Activated T-cell treated with anti-CD3 and anti-CD28 coated beads, Interleukin-2, amount 50 U/mL, for 48 hours (primary cell): ENCODE data around the gene MAPK12.

Experiments used
- DNase-seq, 2 experiments: peaks; one replicate each; pipeline ENCODE4 v3.0.0-alpha.2; 2020

Gene MAPK12

GRCh38 chr22:50299785-50300619, 38.5 kb upstream of the MAPK12 start:
- DNase-seq, result no peak

- DNase-seq, result no peak
Observed at GRCh38 chr22:50298937-50299784, 37.7 kb upstream of the MAPK12 start.

DNA sequence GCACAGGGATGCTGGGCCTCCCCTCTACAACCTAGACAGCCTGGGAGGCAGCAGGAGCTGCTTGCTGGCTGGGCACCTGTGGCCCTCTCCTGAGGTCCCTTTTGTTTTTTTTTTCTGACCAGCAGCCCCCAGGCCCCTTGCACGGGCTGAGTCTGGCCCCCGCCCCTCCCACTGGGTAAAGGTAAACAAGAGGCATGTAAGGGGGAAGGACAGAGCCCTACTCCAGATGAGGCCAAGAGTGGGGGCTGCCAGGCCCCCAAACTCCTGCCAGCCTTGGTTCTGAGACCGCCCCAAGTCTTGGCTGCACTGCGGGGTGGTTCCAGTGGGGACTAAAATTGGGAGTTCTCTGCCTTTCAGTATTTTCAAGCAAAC, 36.8 kb upstream of the MAPK12 start:
- no peak for DNase-seq

GRCh38 chr22:50297510-50298265, 36.2 kb upstream of the MAPK12 start:
- no peak for DNase-seq

DNA sequence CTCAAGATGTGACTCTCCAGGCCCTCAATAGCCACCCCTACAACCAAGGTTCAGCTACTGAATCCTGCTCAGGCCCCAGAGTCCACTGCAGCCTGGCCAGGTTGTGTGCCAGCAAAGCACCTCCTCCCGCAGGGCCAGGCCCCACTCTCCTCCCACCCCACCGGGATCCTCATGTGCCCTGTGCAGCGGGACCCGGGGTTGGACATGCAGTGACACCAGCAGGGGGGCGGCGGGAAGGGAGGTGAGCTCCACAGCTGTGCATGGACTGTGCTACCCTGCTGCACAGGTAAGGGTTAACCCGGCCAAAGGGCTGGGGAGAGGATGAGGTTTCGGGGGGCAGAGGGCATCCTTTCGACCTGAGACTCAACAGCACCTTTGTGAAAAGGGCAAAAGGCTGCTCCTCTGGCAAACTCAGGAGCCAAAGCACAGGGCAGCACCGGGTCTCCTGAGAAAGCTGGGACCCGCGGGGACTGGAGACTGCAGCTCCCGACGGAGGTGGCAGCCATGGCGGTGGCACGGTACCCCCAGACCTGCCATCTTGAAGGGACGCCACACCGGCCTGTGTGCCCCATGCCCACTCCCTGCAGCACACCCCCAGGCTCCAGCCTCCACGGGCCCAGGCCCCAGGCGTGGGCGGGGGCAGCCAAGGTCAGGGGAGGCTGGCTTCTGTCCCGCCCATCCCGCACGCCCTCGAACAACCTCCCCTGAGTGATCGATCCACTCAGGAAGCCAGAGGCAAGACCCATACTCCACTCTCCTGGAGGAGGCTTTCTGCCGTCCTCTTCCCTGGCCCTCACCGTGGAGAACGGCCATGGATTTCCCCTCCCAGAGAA, 35.4 kb upstream of the MAPK12 start:
- DNase-seq, result no peak

GRCh38 chr22:50294319-50294656, 32.8 kb upstream of the MAPK12 start:
- no peak for DNase-seq

- no peak for DNase-seq
Observed at GRCh38 chr22:50293441-50294318, 32.2 kb upstream of the MAPK12 start.

- DNase-seq, result no peak
Observed at GRCh38 chr22:50292643-50293440, 31.4 kb upstream of the MAPK12 start.

GRCh38 chr22:50289942-50290630, 28.6 kb upstream of the MAPK12 start:
- DNase-seq, result no peak

GRCh38 chr22:50289151-50289941, 27.9 kb upstream of the MAPK12 start:
- DNase-seq, result no peak

DNA sequence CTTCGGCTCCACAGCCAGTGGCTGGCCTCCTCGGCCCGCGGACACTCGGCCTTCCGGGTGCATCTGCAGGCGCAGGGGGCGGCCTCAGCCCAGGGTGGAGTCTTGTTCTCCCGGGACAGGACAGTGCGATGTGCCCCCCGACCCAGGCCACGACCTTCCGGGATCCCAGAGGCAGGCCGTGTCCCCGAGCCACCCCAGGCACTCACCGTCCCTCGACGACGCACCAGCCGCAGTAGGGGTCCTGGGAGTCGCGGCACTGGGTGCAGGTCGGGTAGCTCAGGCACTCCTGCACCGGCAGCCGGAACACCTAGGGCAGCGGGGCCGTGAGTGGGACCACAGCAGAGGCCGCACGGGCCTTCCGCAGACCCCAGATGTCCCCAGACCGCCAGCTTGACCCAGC, 26.2 kb upstream of the MAPK12 start:
- no peak for DNase-seq

DNA sequence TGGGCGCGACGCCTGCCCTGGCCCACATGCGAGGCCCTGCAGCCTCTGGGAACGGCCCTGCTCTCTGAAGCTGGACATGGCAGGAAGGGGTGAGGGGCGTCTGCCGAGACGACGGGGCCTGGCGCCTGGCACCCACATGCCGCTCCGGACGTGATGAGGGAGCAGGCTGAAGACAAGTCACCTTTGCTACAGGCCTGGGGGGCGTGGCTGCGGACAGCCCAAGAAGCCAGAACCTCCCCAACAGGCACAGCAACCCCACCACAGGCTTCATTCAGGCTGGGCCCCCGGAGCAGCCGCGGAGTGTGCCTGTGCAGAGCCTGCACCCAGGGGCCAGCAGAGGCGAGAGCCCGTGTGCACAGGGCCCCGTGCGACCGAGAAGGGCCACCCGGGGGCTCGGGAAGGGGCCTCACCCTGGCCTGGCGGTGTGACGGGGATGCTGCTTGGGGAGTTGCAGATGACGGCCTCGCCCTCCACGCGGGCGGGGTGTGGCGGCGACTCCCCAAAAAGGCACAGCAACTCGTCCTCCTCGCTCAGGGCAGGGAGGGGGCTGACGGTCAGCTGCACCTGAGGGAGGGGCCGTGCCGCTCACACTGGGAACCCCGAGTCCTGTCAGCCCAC, 25.3 kb upstream of the MAPK12 start:
- no peak for DNase-seq

DNA sequence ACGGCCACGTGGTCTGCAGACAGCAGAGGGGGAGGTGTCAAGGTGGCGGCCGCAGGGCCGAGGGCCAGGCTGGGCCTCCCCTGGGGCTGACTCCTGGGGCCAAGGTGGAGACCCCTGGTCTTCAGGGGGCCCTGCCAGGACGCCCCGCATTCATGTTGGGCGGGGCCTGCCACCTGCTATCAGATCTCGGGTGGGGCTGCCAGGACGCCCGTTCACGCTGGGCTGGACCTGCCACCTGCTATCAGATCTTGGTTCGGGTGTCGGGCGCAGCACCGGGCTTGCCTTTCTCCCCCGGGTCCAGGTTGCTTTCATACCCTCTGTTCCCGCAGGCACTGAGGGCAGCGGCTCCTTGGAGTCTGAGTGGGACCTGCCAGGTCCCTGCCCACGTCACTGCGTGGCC, 24.8 kb upstream of the MAPK12 start:
- DNase-seq, result no peak

DNA sequence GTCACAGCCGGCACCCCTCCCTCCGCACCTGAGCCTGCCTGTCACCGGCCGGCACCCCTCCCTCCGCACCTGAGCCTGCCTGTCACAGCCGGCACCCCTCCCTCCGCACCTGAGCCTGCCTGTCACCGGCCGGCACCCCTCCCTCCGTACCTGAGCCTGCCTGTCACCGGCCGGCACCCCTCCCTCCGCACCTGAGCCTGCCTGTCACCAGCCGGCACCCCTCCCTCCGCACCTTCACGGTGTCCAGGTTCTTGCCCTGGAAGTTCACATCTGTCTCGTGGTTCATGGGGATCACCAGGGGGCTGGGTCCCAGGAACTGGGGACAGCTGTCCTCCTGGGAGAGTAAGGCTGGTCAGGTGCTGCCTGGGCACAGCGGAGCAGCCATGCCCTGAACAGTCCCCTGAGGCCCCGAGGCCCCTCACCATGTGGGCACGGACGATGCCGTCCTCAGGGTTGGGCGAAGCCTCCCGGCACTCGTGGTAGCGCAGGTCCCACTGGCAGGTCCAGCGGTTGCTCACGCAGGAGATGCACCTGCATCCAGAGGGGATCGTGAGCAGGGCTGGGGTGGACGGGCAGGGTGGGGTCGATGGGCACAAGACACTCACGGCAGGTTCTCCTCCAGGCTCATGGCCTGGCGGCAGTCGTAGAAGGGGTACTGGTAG, 24.2 kb upstream of the MAPK12 start:
- DNase-seq, result no peak

DNA sequence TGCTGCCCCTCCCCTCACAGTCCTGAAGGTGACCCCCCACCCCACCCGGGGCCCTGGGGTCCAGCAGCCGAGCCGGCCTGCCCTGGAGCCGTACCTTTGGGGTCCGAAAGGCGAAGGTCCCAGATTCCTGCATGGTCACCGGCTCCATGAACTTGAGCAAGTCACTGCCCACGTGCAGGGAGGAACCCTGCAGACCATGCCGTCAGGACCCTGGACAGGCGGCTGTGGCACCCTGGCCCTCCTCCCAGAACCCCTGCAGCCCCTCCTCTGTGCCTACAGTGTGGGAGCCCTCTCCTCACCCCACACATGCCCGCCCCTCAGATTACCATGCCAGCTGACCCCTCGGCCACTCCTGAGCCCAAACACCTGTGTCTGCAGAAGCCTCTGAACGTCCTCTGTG, 23.0 kb upstream of the MAPK12 start:
- no peak for DNase-seq

GRCh38 chr22:50283821-50284220, 22.3 kb upstream of the MAPK12 start:
- no peak for DNase-seq

DNA sequence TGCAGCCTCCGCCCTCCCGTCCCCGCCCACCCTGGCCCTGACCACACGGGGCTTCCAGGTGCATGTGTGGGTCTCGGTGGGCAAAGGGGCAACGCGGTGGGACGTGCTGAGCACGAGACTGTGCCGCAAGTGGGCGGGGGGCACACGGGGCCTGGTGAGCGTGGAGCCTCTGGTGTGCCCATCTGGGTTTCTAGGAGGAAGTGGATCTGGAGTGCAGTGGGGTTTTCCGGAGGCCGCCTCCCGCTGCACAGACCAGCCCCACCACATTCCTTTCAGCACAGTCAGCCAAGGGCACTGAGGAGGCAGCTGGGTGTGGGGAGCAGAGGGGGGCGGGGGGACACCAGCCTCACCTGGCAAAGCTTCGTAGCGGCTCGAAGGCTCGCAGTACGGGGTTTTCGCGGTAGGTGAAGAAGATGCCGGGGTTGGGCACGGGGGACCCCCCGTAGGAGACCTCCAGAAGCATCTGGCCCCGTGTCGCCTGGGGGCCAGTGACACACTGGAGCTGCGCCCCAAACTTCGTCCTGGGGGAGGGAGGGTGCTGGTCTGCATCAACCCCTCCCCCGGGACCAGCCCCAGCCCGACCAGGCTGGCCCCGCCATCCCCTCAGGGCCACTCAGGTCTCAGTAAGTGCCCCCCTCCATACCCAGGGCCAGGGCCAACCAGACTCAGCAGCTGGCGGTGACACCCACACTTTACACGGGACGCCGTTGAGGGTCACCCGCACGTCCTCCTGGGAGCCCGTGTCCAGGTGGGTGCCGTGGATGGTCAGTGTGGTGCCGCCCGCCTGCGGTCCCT, 21.1 kb upstream of the MAPK12 start:
- DNase-seq, result no peak
